ENCODE measurements around the gene EFNA4. TPM values are rescaled to one million over a fixed set of nuclear protein-coding genes. Genes with fewer than 3 reads are reported as not detected.

Gene EFNA4
- total RNA-seq, 1 donor from 2014 or later, result 46.8 TPM

DNA sequence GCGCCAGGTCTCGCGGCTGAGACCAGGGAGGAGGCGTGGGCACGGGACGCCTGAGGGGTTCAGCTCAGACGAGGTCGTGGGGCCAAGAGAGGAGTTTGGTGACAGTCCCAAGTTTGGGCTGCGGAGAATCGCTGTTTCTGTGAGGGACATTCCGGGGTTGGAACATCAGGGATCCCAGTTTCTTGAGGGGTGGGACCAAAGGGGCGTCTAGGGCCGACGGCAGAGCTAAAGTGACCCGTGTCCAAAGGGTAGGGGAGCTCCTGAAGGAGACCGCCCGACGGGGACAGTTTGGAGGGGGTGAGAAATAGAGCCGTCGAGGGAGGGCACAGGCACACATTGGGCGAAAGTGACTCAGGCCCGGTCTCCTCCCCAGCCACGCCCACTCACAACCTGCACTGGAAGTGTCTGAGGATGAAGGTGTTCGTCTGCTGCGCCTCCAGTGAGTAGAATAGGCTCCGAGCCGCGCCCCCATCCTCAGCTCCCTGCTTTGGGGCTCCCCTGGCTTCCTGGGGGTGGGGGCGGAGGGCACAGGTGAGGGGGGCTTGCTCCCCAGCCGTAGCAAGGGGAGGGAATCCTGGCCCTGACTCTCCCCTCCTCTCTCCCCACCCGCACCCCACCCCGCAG lies 22.1 kb downstream of the EFNA4 start:
- H3K27me3 Mint-ChIP-seq, result peaks cover 38% of the 10 kb centered on the region
- DNase-seq (ENCODE audit: low spot score, unreplicated experiment), result no peak

DNA sequence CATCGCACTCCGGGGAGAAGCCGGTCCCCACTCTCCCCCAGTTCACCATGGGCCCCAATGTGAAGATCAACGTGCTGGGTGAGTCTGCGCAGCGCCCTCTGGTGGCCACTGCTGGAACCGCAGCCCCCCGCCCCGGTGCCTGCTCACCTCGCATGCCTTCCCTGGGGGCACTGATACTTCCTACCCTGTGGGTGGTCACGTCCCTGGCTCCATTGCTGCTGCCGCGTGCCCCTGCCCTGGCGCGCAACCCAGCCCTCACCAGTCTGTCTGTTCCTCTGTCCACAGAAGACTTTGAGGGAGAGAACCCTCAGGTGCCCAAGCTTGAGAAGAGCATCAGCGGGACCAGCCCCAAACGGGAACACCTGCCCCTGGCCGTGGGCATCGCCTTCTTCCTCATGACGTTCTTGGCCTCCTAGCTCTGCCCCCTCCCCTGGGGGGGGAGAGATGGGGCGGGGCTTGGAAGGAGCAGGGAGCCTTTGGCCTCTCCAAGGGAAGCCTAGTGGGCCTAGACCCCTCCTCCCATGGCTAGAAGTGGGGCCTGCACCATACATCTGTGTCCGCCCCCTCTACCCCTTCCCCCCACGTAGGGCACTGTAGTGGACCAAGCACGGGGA lies 22.7 kb downstream of the EFNA4 start:
- DNase-seq (ENCODE audit: low spot score, unreplicated experiment), result peak; percentile 84
- TF ChIP-seq, protein P1, sequence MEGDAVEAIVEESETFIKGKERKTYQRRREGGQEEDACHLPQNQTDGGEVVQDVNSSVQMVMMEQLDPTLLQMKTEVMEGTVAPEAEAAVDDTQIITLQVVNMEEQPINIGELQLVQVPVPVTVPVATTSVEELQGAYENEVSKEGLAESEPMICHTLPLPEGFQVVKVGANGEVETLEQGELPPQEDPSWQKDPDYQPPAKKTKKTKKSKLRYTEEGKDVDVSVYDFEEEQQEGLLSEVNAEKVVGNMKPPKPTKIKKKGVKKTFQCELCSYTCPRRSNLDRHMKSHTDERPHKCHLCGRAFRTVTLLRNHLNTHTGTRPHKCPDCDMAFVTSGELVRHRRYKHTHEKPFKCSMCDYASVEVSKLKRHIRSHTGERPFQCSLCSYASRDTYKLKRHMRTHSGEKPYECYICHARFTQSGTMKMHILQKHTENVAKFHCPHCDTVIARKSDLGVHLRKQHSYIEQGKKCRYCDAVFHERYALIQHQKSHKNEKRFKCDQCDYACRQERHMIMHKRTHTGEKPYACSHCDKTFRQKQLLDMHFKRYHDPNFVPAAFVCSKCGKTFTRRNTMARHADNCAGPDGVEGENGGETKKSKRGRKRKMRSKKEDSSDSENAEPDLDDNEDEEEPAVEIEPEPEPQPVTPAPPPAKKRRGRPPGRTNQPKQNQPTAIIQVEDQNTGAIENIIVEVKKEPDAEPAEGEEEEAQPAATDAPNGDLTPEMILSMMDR (IDR thresholded peaks at IDR 0.05; ENCODE audit: unreplicated experiment), result peak; percentile 98
- Mint-ChIP-seq H3K4me1 (ENCODE audit: low read depth) (peaks cover 21% of the 10 kb centered on the region), H3K36me3 (ENCODE audit: insufficient read depth) (peaks cover 1% of the 10 kb centered on the region), H3K4me3 (ENCODE audit: low read depth) (peak overlapping the region; percentile 50), H3K9me3 (ENCODE audit: low read depth) (no peaks in the 10 kb centered on the region), H3K27ac (no peak overlapping the region), H3K27me3 (peaks cover 39% of the 10 kb centered on the region)

More for the DNA sequence above, 22.1 kb downstream of the EFNA4 start:
- TF ChIP-seq, protein P1 (IDR thresholded peaks at IDR 0.05; ENCODE audit: unreplicated experiment), result no peak
- peaks cover 1% of the 10 kb centered on the region for H3K36me3 Mint-ChIP-seq (ENCODE audit: insufficient read depth)
- H3K4me3 Mint-ChIP-seq (ENCODE audit: low read depth), result peak overlapping the region; percentile 95
- peaks cover 22% of the 10 kb centered on the region for H3K4me1 Mint-ChIP-seq (ENCODE audit: low read depth)
- H3K27ac Mint-ChIP-seq, result peak overlapping the region; percentile 98
- H3K9me3 Mint-ChIP-seq (ENCODE audit: low read depth), result no peaks in the 10 kb centered on the region

DNA sequence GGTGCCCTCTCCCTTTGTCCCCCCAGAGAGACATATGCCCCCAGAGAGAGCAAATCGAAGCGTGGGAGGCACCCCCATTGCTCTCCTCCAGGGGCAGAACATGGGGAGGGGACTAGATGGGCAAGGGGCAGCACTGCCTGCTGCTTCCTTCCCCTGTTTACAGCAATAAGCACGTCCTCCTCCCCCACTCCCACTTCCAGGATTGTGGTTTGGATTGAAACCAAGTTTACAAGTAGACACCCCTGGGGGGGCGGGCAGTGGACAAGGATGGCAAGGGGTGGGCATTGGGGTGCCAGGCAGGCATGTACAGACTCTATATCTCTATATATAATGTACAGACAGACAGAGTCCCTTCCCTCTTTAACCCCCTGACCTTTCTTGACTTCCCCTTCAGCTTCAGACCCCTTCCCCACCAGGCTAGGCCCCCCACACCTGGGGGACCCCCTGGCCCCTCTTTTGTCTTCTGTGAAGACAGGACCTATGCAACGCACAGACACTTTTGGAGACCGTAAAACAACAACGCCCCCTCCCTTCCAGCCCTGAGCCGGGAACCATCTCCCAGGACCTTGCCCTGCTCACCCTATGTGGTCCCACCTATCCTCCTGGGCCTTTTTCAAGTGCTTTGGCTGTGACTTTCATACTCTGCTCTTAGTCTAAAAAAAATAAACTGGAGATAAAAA lies 23.5 kb downstream of the EFNA4 start:
- TF ChIP-seq, protein P1 (IDR thresholded peaks at IDR 0.05; ENCODE audit: unreplicated experiment), result no peak
- peak overlapping the region; percentile 44 for H3K4me3 Mint-ChIP-seq (ENCODE audit: low read depth)
- H3K4me1 Mint-ChIP-seq (ENCODE audit: low read depth), result peaks cover 18% of the 10 kb centered on the region
- H3K9me3 Mint-ChIP-seq (ENCODE audit: low read depth), result no peaks in the 10 kb centered on the region
- H3K27ac Mint-ChIP-seq, result no peak overlapping the region
- H3K36me3 Mint-ChIP-seq (ENCODE audit: insufficient read depth), result peaks cover 1% of the 10 kb centered on the region
- H3K27me3 Mint-ChIP-seq, result peaks cover 36% of the 10 kb centered on the region
- no peak for DNase-seq (ENCODE audit: low spot score, unreplicated experiment)

DNA sequence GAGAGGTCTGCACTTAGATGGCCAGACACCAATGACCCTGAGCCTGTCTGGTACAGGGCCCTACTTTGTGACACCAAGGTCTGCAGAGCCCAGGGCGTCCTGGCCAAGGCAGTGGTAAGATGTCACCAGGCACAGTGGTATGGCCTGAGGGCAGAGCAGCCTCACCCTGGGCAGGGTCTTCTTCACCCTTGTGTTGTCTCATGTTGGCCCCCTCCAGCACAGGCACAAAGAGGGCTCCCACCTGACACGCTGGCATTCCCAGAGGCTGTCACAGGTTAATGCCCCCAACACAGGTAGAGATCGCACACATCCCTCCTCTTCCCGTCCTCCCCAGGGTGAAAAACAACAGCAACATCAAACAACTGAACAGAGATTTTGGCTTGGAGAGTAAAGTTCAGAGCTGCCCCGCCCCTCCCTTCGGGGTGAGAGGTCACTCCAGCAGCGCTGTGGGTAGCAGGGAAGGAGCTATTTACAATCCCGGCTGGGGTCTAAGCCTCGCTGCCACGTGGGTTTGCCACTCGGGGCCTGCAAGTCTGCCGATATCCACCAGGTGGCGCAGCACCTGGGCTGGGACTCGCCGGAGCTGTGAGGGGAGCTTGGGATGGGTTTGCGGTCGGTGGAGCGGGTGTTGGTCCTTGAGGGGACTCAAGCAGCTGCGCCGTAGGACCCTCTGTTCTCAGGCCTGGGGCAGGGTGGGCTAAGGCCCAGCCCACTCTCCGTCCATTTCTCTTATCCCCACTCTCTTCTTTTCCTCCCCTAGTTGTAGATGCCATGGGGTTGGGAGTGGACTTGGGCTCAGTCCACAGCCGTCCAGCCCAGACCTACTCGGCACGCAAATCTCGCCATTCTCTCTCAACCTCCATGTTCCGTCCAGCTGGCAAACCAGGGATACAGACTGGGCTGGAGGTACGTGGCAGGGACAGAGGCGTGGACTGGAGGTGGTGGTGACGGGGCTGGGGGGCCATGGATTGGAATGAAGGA lies 27.8 kb downstream of the EFNA4 start:
- peaks cover 1% of the 10 kb centered on the region for H3K36me3 Mint-ChIP-seq (ENCODE audit: insufficient read depth)
- H3K27ac Mint-ChIP-seq, result no peak overlapping the region
- no peak overlapping the region for H3K4me3 Mint-ChIP-seq (ENCODE audit: low read depth)
- DNase-seq (ENCODE audit: low spot score, unreplicated experiment), result peak; percentile 92
- peaks cover 3% of the 10 kb centered on the region for H3K4me1 Mint-ChIP-seq (ENCODE audit: low read depth)
- peaks cover 44% of the 10 kb centered on the region for H3K27me3 Mint-ChIP-seq
- TF ChIP-seq, protein P1 (IDR thresholded peaks at IDR 0.05; ENCODE audit: unreplicated experiment), result peak; percentile 99
- no peaks in the 10 kb centered on the region for H3K9me3 Mint-ChIP-seq (ENCODE audit: low read depth)
